Measurements from ENCODE around the gene ITGAE. TPM values are rescaled to one million over a fixed set of nuclear protein-coding genes. Genes with fewer than 3 reads are reported as not detected.
"Not testable (repeated sequence)": the region's sequence is repeated elsewhere in the genome, so short reads cannot be mapped to it uniquely, and the experiment has no call there.

ITGAE gene
- total and polyA plus RNA-seq, 7 experiments from 2014 or later, result 16.3 to 44.9 (median 23.6) TPM

DNA sequence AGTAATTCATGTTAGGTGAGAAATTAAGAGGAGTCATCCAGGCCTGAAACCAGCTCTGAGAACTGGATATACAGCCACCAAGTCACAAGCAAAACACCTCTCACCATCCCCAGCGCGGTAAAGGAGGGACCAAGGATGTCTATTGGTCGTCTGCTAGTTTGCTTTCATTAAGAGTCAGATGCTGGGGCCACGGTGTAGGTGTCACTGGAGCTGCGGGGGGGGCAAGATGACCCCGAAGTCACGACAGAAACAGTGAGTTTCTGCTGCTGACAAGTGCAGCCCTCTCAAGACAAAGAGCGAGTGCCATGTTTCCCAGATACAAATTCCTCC lies 44.3 kb upstream of the ITGAE start:
- intact Hi-C loops (cut with micrococcal nuclease), result loop anchor here (5.0 to 10.0 kb wide), 2 partner anchors 230 to 798 kb away; no protein-coding TSS in a partner anchor
- no peaks in the 10 kb centered on the region for H3K9me3 ChIP-seq (ENCODE audit: control insufficient read depth in 2 of 3, low read length in 3 of 3)
- ChIA-PET CTCF (interaction anchor here (0.6 to 5.3 kb wide), 5 partner anchors 17 to 1122 kb away, joined by 3 to 46 read pairs (median 6); partner anchors contain the start of gene SPAG7), POLR2A (interaction anchor here (0.6 to 1.6 kb wide), 9 partner anchors 12 to 997 kb away, joined by 3 to 9 read pairs (median 3); partner anchors contain the start of gene HASPIN)
- ATAC-seq (no peak), DNase-seq (peak in 1 of 9 donors; percentile 40)
- H3K9me3 Mint-ChIP-seq, result peaks cover 0 to 2% (median 0%) of the 10 kb centered on the region in 11 donors
- H3K27me3 Mint-ChIP-seq, result peaks cover 0 to 10% (median 0%) of the 10 kb centered on the region in 5 donors
- H3K36me3 ChIP-seq (ENCODE audit: control insufficient read depth in 2 of 3, insufficient read depth in 3 of 3, low read length in 3 of 3), result peaks cover 0 to 30% (median 11%) of the 10 kb centered on the region in 3 experiments
- H3K4me3 Mint-ChIP-seq, result peak overlapping the region; percentile 85 to 98 (median 90)
- peaks cover 20 to 37% (median 30%) of the 10 kb centered on the region in 7 donors for H3K4me1 Mint-ChIP-seq
- peaks cover 0 to 14% (median 3%) of the 10 kb centered on the region in 5 donors for H3K36me3 Mint-ChIP-seq
- H3K4me3 ChIP-seq (ENCODE audit: low read length), result peak overlapping the region; percentile 83
- peak overlapping the region; percentile 59 to 95 (median 88) for H3K27ac Mint-ChIP-seq
- no peaks in the 10 kb centered on the region for H3K27me3 ChIP-seq (ENCODE audit: control insufficient read depth in 2 of 2, insufficient read depth in 2 of 2, low read length in 2 of 2)
- H3K27ac ChIP-seq (ENCODE audit: low read depth, low read length), result peak overlapping the region; percentile 90
- peaks cover 12 to 17% of the 10 kb centered on the region in 2 donors for H3K4me1 ChIP-seq (ENCODE audit: control insufficient read depth in 2 of 2, insufficient read depth in 2 of 2, low read length in 2 of 2)

DNA sequence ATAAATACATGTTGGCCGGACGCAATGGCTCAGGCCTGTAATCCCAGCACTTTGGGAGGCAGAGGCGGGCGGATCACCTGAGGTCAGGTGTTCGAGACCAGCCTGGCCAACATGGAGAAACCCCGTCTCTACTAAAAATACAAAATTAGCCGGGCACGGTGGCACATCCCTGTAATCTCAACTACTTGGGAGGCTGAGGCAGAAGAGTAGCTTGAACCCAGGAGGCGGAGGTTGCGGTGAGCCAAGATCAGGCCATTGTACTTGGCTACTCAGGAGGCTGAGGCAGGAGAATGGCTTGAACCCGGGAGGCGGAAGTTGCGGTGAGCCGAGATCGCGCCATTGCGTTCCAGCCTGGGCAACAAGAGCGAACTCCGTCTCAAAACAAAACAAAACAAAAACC lies 43.6 kb upstream of the ITGAE start:
- Histone ChIP-seq H3K4me3 (ENCODE audit: low read length) (peak overlapping the region; percentile 83), H3K36me3 (ENCODE audit: control insufficient read depth in 2 of 3, insufficient read depth in 3 of 3, low read length in 3 of 3) (peaks cover 0 to 37% (median 18%) of the 10 kb centered on the region in 3 experiments), H3K4me1 (ENCODE audit: control insufficient read depth in 2 of 2, insufficient read depth in 2 of 2, low read length in 2 of 2) (peaks cover 12 to 17% of the 10 kb centered on the region in 2 donors)
- Mint-ChIP-seq H3K27ac (peak overlapping the region in 4 of 9 donors; percentile 14 to 75 (median 48)), H3K4me3 (peak overlapping the region; percentile 24 to 98 (median 90)), H3K36me3 (peaks cover 0 to 20% (median 5%) of the 10 kb centered on the region in 5 donors), H3K4me1 (peaks cover 24 to 43% (median 34%) of the 10 kb centered on the region in 7 donors)
- H3K9me3 Mint-ChIP-seq; H3K9me3 ChIP-seq (ENCODE audit: control insufficient read depth in 2 of 3, low read length in 3 of 3); DNase-seq; H3K27me3 Mint-ChIP-seq; ATAC-seq; H3K27me3 ChIP-seq (ENCODE audit: control insufficient read depth in 2 of 2, insufficient read depth in 2 of 2, low read length in 2 of 2); H3K27ac ChIP-seq (ENCODE audit: low read depth, low read length): not testable (repeated sequence)
- ChIA-PET POLR2A (interaction anchor here (0.9 to 1.5 kb wide), 2 partner anchors 90 to 119 kb away, joined by 4 to 5 read pairs; no protein-coding TSS in a partner anchor), CTCF (interaction anchor here (0.6 to 5.3 kb wide), 4 partner anchors 17 to 1315 kb away, joined by 3 to 46 read pairs (median 8); no protein-coding TSS in a partner anchor)
- intact Hi-C loops (cut with micrococcal nuclease), result loop anchor here (1.0 to 10.0 kb wide), 3 partner anchors 160 to 231 kb away; no protein-coding TSS in a partner anchor

DNA sequence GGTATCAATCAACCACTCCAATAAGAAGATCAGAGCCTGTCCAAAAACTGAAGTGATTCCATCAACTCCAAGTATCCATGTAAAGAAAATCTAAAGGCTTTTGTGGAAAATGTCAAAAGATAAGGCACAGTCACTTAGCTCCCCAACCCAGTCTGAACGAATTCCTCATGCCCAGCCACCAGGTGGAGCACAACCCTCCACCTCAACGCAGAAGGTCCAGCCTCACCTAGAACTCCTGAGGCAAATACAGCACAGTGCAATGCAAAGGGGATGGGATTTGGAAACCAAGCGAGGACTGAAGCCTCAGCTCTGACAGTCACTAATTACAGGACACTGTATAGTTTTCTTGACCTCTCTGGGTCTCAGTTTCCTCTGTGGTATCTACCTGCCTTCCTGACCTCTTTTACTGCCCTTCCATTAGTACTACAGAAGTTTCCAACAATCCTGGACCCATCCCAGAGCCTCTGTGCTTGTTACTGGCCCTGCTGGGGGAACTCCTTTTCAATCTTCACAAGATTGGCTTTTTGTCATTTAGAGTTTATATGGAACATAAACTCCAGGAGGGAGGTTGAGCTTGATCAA lies 43.0 kb upstream of the ITGAE start:
- H3K4me3 ChIP-seq (ENCODE audit: low read length), result no peak overlapping the region
- CTCF ChIA-PET, result interaction anchor here (1.2 to 5.3 kb wide), 4 partner anchors 16 to 230 kb away, joined by 4 to 46 read pairs (median 8); no protein-coding TSS in a partner anchor
- intact Hi-C loops (cut with micrococcal nuclease), result loop anchor here (1.0 to 10.0 kb wide), 3 partner anchors 160 to 231 kb away; no protein-coding TSS in a partner anchor
- H3K36me3 ChIP-seq (ENCODE audit: control insufficient read depth in 2 of 3, insufficient read depth in 3 of 3, low read length in 3 of 3), result peaks cover 0 to 41% (median 19%) of the 10 kb centered on the region in 3 experiments
- Mint-ChIP-seq H3K36me3 (peaks cover 0 to 22% (median 6%) of the 10 kb centered on the region in 5 donors), H3K4me1 (peaks cover 25 to 45% (median 35%) of the 10 kb centered on the region in 7 donors), H3K4me3 (peak overlapping the region; percentile 31 to 98 (median 88)), H3K27me3 (peaks cover 0 to 2% (median 0%) of the 10 kb centered on the region in 5 donors), H3K27ac (peak overlapping the region in 5 of 9 donors; percentile 2 to 75 (median 51)), H3K9me3 (peaks cover 0 to 2% (median 0%) of the 10 kb centered on the region in 11 donors)
- no peaks in the 10 kb centered on the region for H3K9me3 ChIP-seq (ENCODE audit: control insufficient read depth in 2 of 3, low read length in 3 of 3)
- peak in 7 of 9 donors; percentile 25 to 45 (median 42) for DNase-seq
- POLR2A ChIA-PET, result interaction anchor here (1.5 kb wide), 1 partner anchor 89 kb away, joined by 4 read pairs; no protein-coding TSS in a partner anchor
- H3K4me1 ChIP-seq (ENCODE audit: control insufficient read depth in 2 of 2, insufficient read depth in 2 of 2, low read length in 2 of 2), result peaks cover 12 to 17% of the 10 kb centered on the region in 2 donors
- no peaks in the 10 kb centered on the region for H3K27me3 ChIP-seq (ENCODE audit: control insufficient read depth in 2 of 2, insufficient read depth in 2 of 2, low read length in 2 of 2)
- no peak for ATAC-seq
- H3K27ac ChIP-seq (ENCODE audit: low read depth, low read length), result no peak overlapping the region

DNA sequence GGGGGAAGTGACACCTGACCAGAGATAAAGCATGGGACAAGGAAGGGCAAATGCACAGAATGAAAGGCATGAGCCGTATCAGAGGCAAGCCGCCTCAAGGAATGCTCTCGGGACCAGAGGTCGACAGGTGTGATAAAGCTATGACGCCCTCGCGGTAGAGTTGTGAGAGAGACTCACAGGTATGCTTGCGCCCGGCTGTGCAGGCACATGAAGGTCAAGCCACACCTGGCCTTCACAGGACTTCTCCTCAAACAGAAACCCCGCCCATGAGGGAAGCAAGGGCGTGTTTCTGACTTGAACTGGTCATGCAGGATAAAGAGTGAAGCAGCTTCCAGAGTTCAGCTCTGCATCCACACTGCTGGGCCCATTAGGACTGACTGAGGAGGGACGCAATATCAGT lies 37.2 kb upstream of the ITGAE start:
- ChIA-PET CTCF (interaction anchor here (1.3 to 1.9 kb wide), 2 partner anchors 10 to 101 kb away, joined by 3 to 7 read pairs; no protein-coding TSS in a partner anchor), POLR2A (interaction anchor here (0.5 kb wide), 1 partner anchor 17 kb away, joined by 3 read pairs; no protein-coding TSS in a partner anchor)
- Histone ChIP-seq H3K4me3 (ENCODE audit: low read length) (no peak overlapping the region), H3K9me3 (ENCODE audit: control insufficient read depth in 2 of 3, low read length in 3 of 3) (no peaks in the 10 kb centered on the region), H3K36me3 (ENCODE audit: control insufficient read depth in 2 of 3, insufficient read depth in 3 of 3, low read length in 3 of 3) (peaks cover 0 to 67% (median 24%) of the 10 kb centered on the region in 3 experiments), H3K27me3 (ENCODE audit: control insufficient read depth in 2 of 2, insufficient read depth in 2 of 2, low read length in 2 of 2) (no peaks in the 10 kb centered on the region), H3K27ac (ENCODE audit: low read depth, low read length) (no peak overlapping the region), H3K4me1 (ENCODE audit: control insufficient read depth in 2 of 2, insufficient read depth in 2 of 2, low read length in 2 of 2) (no peaks in the 10 kb centered on the region)
- Mint-ChIP-seq H3K9me3 (peaks cover 0 to 2% (median 0%) of the 10 kb centered on the region in 11 donors), H3K27ac (peak overlapping the region in 1 of 9 donors; percentile 78), H3K36me3 (peaks cover 10 to 46% (median 19%) of the 10 kb centered on the region in 5 donors), H3K4me1 (peaks cover 19 to 51% (median 30%) of the 10 kb centered on the region in 7 donors), H3K4me3 (no peak overlapping the region), H3K27me3 (no peaks in the 10 kb centered on the region)
- DNase-seq (no peak), ATAC-seq (no peak)
- intact Hi-C loops (cut with micrococcal nuclease), result no loop called here

DNA sequence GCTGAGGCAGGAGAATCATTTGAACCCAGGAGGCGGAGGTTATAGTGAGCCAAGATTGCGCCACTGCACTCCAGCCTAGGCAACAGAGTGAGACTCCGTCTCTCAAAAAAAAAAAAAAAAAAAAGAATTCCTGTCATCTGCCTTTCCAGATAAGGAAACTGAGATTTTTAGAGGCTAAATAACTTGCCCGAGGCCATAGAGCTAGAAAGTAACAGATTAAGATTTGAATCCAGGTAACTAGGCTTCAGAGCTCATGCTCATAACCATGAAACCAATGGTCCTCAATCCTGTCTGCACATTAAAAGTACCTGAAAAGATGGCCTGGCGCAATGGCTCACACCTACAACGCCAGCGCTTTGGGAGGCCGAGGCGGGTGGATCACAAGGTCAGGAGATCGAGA lies 35.6 kb upstream of the ITGAE start:
- H3K9me3 Mint-ChIP-seq, result peaks cover 0 to 2% (median 0%) of the 10 kb centered on the region in 11 donors
- DNase-seq, result no peak
- no peaks in the 10 kb centered on the region for H3K4me1 ChIP-seq (ENCODE audit: control insufficient read depth in 2 of 2, insufficient read depth in 2 of 2, low read length in 2 of 2)
- no peak overlapping the region for H3K4me3 ChIP-seq (ENCODE audit: low read length)
- peaks cover 19 to 51% (median 30%) of the 10 kb centered on the region in 7 donors for H3K4me1 Mint-ChIP-seq
- H3K27me3 Mint-ChIP-seq, result no peaks in the 10 kb centered on the region
- intact Hi-C loops (cut with micrococcal nuclease), result no loop called here
- peaks cover 0 to 56% (median 14%) of the 10 kb centered on the region in 3 experiments for H3K36me3 ChIP-seq (ENCODE audit: control insufficient read depth in 2 of 3, insufficient read depth in 3 of 3, low read length in 3 of 3)
- CTCF ChIA-PET, result interaction anchor here (0.9 kb wide), 1 partner anchor 10 kb away, joined by 3 read pairs; the partner anchor contains the start of gene NCBP3
- no peaks in the 10 kb centered on the region for H3K27me3 ChIP-seq (ENCODE audit: control insufficient read depth in 2 of 2, insufficient read depth in 2 of 2, low read length in 2 of 2)
- H3K4me3 Mint-ChIP-seq, result no peak overlapping the region
- peaks cover 10 to 46% (median 20%) of the 10 kb centered on the region in 5 donors for H3K36me3 Mint-ChIP-seq
- H3K27ac ChIP-seq (ENCODE audit: low read depth, low read length), result no peak overlapping the region
- H3K9me3 ChIP-seq (ENCODE audit: control insufficient read depth in 2 of 3, low read length in 3 of 3), result no peaks in the 10 kb centered on the region
- POLR2A ChIA-PET, result no interaction called here
- no peak for ATAC-seq
- no peak overlapping the region for H3K27ac Mint-ChIP-seq

DNA sequence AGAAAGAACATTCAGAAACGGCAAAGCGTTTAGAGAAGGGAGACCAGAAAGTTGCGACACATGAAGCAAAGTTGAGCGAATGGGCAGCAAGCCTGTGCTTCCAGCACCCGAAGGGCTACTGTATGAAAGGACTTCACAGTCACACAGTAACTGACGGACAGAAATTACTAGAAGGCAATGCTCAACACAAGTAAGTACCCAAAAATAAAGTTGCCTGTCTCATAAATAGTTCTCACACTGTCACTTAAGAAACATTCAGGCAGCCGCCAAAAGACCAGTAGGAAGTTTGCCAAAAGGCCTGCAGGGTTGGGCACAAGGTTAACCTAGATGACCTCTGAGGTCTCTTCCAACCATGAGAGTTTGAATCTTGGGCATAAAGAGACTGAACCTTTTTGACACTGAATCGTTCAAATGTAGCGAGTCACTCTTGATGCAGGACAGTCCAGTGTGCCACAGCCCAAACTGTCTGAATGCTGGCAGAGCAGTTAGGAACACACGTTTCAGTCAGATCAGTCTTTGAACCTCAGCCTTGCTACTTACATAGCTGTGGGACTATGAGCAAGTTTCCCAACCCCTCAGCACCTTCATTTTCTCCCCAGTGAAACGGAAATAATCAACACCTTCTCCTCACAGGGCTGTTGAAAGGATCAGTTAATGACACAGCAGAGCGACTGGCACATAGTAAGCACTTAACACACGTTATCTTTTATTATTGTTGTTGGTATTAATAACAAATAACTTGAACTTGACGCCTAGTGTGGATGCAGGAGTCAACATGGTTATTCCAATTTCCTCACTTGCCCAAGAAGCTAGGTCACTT lies 34.6 kb upstream of the ITGAE start:
- H3K4me1 Mint-ChIP-seq, result peaks cover 16 to 44% (median 23%) of the 10 kb centered on the region in 7 donors
- peaks cover 10 to 39% (median 17%) of the 10 kb centered on the region in 5 donors for H3K36me3 Mint-ChIP-seq
- no peak for ATAC-seq
- Histone ChIP-seq H3K4me1 (ENCODE audit: control insufficient read depth in 2 of 2, insufficient read depth in 2 of 2, low read length in 2 of 2) (no peaks in the 10 kb centered on the region), H3K36me3 (ENCODE audit: control insufficient read depth in 2 of 3, insufficient read depth in 3 of 3, low read length in 3 of 3) (peaks cover 0 to 48% (median 14%) of the 10 kb centered on the region in 3 experiments), H3K27ac (ENCODE audit: low read depth, low read length) (no peak overlapping the region), H3K9me3 (ENCODE audit: control insufficient read depth in 2 of 3, low read length in 3 of 3) (no peaks in the 10 kb centered on the region), H3K4me3 (ENCODE audit: low read length) (no peak overlapping the region), H3K27me3 (ENCODE audit: control insufficient read depth in 2 of 2, insufficient read depth in 2 of 2, low read length in 2 of 2) (no peaks in the 10 kb centered on the region)
- H3K9me3 Mint-ChIP-seq, result no peaks in the 10 kb centered on the region
- no peaks in the 10 kb centered on the region for H3K27me3 Mint-ChIP-seq
- H3K27ac Mint-ChIP-seq, result peak overlapping the region in 5 of 9 donors; percentile 4 to 68 (median 27)
- POLR2A ChIA-PET, result no interaction called here
- H3K4me3 Mint-ChIP-seq, result no peak overlapping the region
- CTCF ChIA-PET, result no interaction called here
- intact Hi-C loops (cut with micrococcal nuclease), result no loop called here
- no peak for DNase-seq

Measured in naive thymus-derived CD4-positive, alpha-beta T cell (primary cell).